K562 (cell line): ENCODE results near the gene CLIP1. TPM values are rescaled to one million over a fixed set of nuclear protein-coding genes. Genes with fewer than 3 reads are reported as not detected.

Source experiments
- ASH1L ChIP-seq: fragments of 450-650 bp; IDR thresholded peaks from 2 replicates; pipeline ENCODE4 v1.6.1; 2018; ENCODE audit warnings: borderline replicate concordance, mild to moderate bottlenecking, low read depth; ENCODE audit not compliant: partially characterized antibody
- EP300 ChIP-seq: IDR thresholded peaks from 2 replicates; pipeline ENCODE4 v1.6.1; 2012; ENCODE audit warnings: low read length, improper control_type of control experiment
- FOXJ3 ChIP-seq: sonication (generic); formaldehyde crosslinking; IDR thresholded peaks from 2 replicates; pipeline ENCODE4 v1.4.0; 2020; ENCODE audit warnings: mild to moderate bottlenecking, missing genetic modification reagents
- HDAC6 ChIP-seq: IDR thresholded peaks from 2 replicates; pipeline ENCODE4 v1.6.1; 2012; ENCODE audit warnings: low read depth, mild to moderate bottlenecking, control low read depth, inconsistent platforms, low read length, moderate library complexity
- LCOR ChIP-seq: sonication (generic); formaldehyde crosslinking; IDR thresholded peaks from 2 replicates; pipeline ENCODE4 v1.8.0; 2022; ENCODE audit warnings: mild to moderate bottlenecking, missing genetic modification reagents
- MAFG ChIP-seq: fragments of 450-650 bp; conservative IDR thresholded peaks from 2 replicates; pipeline ENCODE4 v1.6.1; 2016; ENCODE audit warnings: missing genetic modification characterization, missing compliant biosample characterization
- NFE2L1 ChIP-seq: fragments of 450-650 bp; IDR thresholded peaks from 2 replicates; pipeline ENCODE4 v1.6.1; 2016; ENCODE audit warnings: missing genetic modification characterization, low read depth, mild to moderate bottlenecking, missing compliant biosample characterization, moderate library complexity, borderline replicate concordance
- RBM17 ChIP-seq: fragments of 200-400 bp; formaldehyde crosslinking; IDR thresholded peaks from 2 replicates; pipeline ENCODE4 v1.6.1; 2017; ENCODE audit warnings: low read depth, mild to moderate bottlenecking, low read length, borderline replicate concordance
- SIX5 ChIP-seq, 2 experiments: IDR thresholded peaks; 2 replicates each; pipeline ENCODE4 v1.6.1; 2011; ENCODE audit warnings: low read length in 2 of 2, borderline replicate concordance in 1 of 2, low read depth in 1 of 2, mild to moderate bottlenecking in 1 of 2, moderate library complexity in 1 of 2; ENCODE audit not compliant: insufficient read depth in 1 of 2
- ZFX ChIP-seq: sonication (generic); formaldehyde crosslinking; IDR thresholded peaks from 2 replicates; pipeline ENCODE4 v1.8.0; 2022; ENCODE audit warnings: mild to moderate bottlenecking, missing genetic modification reagents, moderate library complexity
- ZNF174 ChIP-seq: fragments of 250-450 bp; sonication (Bioruptor Pico); IDR thresholded peaks from 2 replicates; pipeline ENCODE4 v1.4.0; 2020; ENCODE audit warnings: mild to moderate bottlenecking
- ZNF282 ChIP-seq: sonication (generic); formaldehyde crosslinking; IDR thresholded peaks from 2 replicates; pipeline ENCODE4 v1.8.1; 2023; ENCODE audit warnings: missing genetic modification reagents
- ZNF511 ChIP-seq: sonication (generic); formaldehyde crosslinking; IDR thresholded peaks from 2 replicates; pipeline ENCODE4 v1.8.0; 2022; ENCODE audit warnings: mild to moderate bottlenecking, missing genetic modification reagents
- polyA plus RNA-seq, 8 experiments: library from polyadenylated mRNA; depleted of rRNA in 4 of 8; stranded (reverse) in 5 of 8; unstranded in 3 of 8; fragments of >200 nt; fragmentation: Nextera tagmentation in 2 of 8; fragmentation: Illumina TruSeq in 1 of 8; extraction: Ambion mirVana in 2 of 8; extraction: Trizol in 1 of 8; gene quantifications; 2 replicates each; pipeline versions ENCODE4 v1.2.1 to v1.2.3, GENCODE V29; 2011 to 2014; ENCODE audit warnings: inconsistent platforms in 1 of 8, missing spikeins in 1 of 8
- total RNA-seq, 7 experiments: library from RNA; depleted of rRNA in 6 of 7; stranded (reverse); fragments of >200 nt in 6 of 7; fragmentation: Illumina TruSeq in 2 of 7; extraction: Trizol in 2 of 7; gene quantifications; 2 replicates each; pipeline versions ENCODE4 v1.2.1 to v1.2.3, GENCODE V29; 2011 to 2021; ENCODE audit warnings: low replicate concordance in 1 of 7
- TF ChIP-seq, protein P1 (sequence below), 2 experiments: fragments of 450-650 bp in 1 of 2; sonication (generic) in 1 of 2; formaldehyde crosslinking in 1 of 2; IDR thresholded peaks; 2 replicates each; pipeline versions ENCODE4 v1.7.1 to v1.9.0; 2016 to 2022; ENCODE audit warnings: inconsistent platforms in 1 of 2, mild to moderate bottlenecking in 1 of 2, missing genetic modification reagents in 1 of 2
- TF ChIP-seq, protein P2 (sequence below): IDR thresholded peaks from 3 replicates; pipeline ENCODE4 v1.6.1; 2011; ENCODE audit warnings: borderline replicate concordance, mild to moderate bottlenecking, moderate library complexity; ENCODE audit not compliant: insufficient read length; ENCODE audit errors: extremely low read depth

Gene CLIP1
- total and polyA plus RNA-seq, 9 of the 15 experiments (the other 6 are each of a cell fraction or from before 2014, with no cell fraction given): 5.8 to 33.9 (median 27.6) TPM

DNA sequence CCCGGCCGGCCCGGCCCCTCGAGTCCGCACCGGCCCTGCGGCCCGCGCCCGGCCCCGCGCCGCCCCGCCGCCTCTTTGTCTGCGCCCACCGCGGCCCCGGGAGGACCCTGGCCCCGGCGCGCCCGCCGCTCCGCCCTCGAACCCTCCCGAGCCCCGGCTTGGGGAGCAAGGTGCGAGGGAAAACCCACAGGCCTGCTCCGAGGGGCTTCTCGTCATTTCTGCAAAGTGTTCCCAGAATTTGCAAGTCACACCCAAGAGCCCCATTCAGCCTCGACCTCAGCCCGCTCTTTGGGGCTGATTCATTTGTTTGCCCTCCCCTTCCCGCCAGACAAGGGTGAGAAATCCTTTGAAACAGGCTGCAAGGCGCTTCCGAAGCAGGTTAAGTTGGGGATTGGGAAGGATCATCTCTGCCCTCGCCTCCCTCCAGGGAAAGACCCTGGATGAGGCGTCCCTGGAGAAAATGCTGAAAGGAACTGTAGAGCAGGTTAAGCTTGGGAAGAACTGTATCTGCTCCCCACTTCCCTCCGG, 325 bp upstream of the CLIP1 start (continued):
- TF ChIP-seq, protein P1, sequence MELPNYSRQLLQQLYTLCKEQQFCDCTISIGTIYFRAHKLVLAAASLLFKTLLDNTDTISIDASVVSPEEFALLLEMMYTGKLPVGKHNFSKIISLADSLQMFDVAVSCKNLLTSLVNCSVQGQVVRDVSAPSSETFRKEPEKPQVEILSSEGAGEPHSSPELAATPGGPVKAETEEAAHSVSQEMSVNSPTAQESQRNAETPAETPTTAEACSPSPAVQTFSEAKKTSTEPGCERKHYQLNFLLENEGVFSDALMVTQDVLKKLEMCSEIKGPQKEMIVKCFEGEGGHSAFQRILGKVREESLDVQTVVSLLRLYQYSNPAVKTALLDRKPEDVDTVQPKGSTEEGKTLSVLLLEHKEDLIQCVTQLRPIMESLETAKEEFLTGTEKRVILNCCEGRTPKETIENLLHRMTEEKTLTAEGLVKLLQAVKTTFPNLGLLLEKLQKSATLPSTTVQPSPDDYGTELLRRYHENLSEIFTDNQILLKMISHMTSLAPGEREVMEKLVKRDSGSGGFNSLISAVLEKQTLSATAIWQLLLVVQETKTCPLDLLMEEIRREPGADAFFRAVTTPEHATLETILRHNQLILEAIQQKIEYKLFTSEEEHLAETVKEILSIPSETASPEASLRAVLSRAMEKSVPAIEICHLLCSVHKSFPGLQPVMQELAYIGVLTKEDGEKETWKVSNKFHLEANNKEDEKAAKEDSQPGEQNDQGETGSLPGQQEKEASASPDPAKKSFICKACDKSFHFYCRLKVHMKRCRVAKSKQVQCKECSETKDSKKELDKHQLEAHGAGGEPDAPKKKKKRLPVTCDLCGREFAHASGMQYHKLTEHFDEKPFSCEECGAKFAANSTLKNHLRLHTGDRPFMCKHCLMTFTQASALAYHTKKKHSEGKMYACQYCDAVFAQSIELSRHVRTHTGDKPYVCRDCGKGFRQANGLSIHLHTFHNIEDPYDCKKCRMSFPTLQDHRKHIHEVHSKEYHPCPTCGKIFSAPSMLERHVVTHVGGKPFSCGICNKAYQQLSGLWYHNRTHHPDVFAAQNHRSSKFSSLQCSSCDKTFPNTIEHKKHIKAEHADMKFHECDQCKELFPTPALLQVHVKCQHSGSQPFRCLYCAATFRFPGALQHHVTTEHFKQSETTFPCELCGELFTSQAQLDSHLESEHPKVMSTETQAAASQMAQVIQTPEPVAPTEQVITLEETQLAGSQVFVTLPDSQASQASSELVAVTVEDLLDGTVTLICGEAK (IDR thresholded peaks at IDR 0.05): peak; percentile 45; the same call in 1 of the 2 replicates
- TF ChIP-seq, protein P1 (CRISPR knock-in tag; IDR thresholded peaks at IDR 0.05): no peak
- TF ChIP-seq ASH1L (no peak), LCOR (0 out of 2 replicates have a peak, but pooled peaks have one; percentile 38), NFE2L1 (peak; percentile 20; the same call in 1 of the 2 replicates), ZNF511 (CRISPR knock-in tag) (no peak), HDAC6 (no peak), ZNF174 (CRISPR knock-in tag) (no peak), MAFG (peak; percentile 81), EP300 (no peak), ZNF282 (no peak), RBM17 (no peak), ZFX (CRISPR knock-in tag) (no peak), SIX5 (IDR thresholded peaks at IDR 0.05; ENCODE audit: borderline replicate concordance in 1 of 2, insufficient read depth in 1 of 2, low read depth in 1 of 2, low read length in 2 of 2) (no peak), FOXJ3 (CRISPR knock-in tag) (no peak)
- TF ChIP-seq, protein P2, sequence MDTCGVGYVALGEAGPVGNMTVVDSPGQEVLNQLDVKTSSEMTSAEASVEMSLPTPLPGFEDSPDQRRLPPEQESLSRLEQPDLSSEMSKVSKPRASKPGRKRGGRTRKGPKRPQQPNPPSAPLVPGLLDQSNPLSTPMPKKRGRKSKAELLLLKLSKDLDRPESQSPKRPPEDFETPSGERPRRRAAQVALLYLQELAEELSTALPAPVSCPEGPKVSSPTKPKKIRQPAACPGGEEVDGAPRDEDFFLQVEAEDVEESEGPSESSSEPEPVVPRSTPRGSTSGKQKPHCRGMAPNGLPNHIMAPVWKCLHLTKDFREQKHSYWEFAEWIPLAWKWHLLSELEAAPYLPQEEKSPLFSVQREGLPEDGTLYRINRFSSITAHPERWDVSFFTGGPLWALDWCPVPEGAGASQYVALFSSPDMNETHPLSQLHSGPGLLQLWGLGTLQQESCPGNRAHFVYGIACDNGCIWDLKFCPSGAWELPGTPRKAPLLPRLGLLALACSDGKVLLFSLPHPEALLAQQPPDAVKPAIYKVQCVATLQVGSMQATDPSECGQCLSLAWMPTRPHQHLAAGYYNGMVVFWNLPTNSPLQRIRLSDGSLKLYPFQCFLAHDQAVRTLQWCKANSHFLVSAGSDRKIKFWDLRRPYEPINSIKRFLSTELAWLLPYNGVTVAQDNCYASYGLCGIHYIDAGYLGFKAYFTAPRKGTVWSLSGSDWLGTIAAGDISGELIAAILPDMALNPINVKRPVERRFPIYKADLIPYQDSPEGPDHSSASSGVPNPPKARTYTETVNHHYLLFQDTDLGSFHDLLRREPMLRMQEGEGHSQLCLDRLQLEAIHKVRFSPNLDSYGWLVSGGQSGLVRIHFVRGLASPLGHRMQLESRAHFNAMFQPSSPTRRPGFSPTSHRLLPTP: no peak
